Lower leg skin (tissue), 4 donors: ENCODE measurements around the gene FAM107A. TPM values are rescaled to one million over a fixed set of nuclear protein-coding genes. Genes with fewer than 3 reads are reported as not detected.

ENCODE experiments used
- DNase-seq, 2 donors: peaks; one replicate each; pipeline ENCODE4 v3.0.0-alpha.2; 2019; ENCODE audit warnings: low spot score in 2 of 2
- H3K4me3 ChIP-seq: fragments of 200-600 bp; sonication (generic); 2 replicates; pipeline ENCODE4 v1.5.1; 2017; ENCODE audit warnings: mild to moderate bottlenecking, low read depth; ENCODE audit not compliant: poor library complexity, severe bottlenecking
- CTCF ChIP-seq, 3 donors: fragments of 450-650 bp; IDR thresholded peaks; one replicate each; pipeline ENCODE4 v1.5.1; 2016; ENCODE audit warnings: antibody characterized with exemption in 3 of 3, mild to moderate bottlenecking in 3 of 3, moderate library complexity in 2 of 3
- POLR2A ChIP-seq, 2 donors: fragments of 450-650 bp; IDR thresholded peaks; one replicate each; pipeline ENCODE4 v1.6.1; 2016 to 2017; ENCODE audit warnings: antibody characterized with exemption in 2 of 2, mild to moderate bottlenecking in 1 of 2, moderate library complexity in 1 of 2
- WGBS, 2 donors: methylation state at CpG; one replicate each; pipeline ENCODE4 v1.1.5; 2018; 5-methylcytosine and 5-hydroxymethylcytosine counted together
- intact Hi-C: fragments of 100-400 bp; cut with DNase I; formaldehyde crosslinking; loops from one replicate; pipeline ENCODE4 v1.15.0; 2023; ENCODE audit warnings: low total_unique reads
- total RNA-seq, 4 donors: library from RNA; depleted of rRNA; stranded (reverse); fragments of >200 nt; gene quantifications; one replicate each; pipeline ENCODE4 v1.1.0, GENCODE V29; 2016

FAM107A gene
- total RNA-seq, 4 donors from 2014 or later: 9.2 to 52.5 (median 16.9) TPM

GRCh38 chr3:58622892-58623291 lies 45.7 kb upstream of the FAM107A start:
- no peak for DNase-seq
- no peak for TF ChIP-seq CTCF (IDR thresholded peaks at IDR 0.05)
- TF ChIP-seq POLR2A (IDR thresholded peaks at IDR 0.05): no peak
- WGBS, 2 donors: 90 to 92% methylated on average over 8 of the region's 8 CpGs

GRCh38 chr3:58622436-58622835 lies 45.2 kb upstream of the FAM107A start:
- intact Hi-C loops: no loop called here
- no peak overlapping the region for H3K4me3 ChIP-seq
- 78 to 81% methylated on average over 4 of the region's 4 CpGs for WGBS, 2 donors
- DNase-seq: no peak
- TF ChIP-seq POLR2A (IDR thresholded peaks at IDR 0.05) (no peak), CTCF (IDR thresholded peaks at IDR 0.05) (no peak)

More at GRCh38 chr3:58622892-58623291, 45.7 kb upstream of the FAM107A start:
- no peak overlapping the region for H3K4me3 ChIP-seq
- intact Hi-C loops: no loop called here

GRCh38 chr3:58621086-58621830 lies 44.1 kb upstream of the FAM107A start:
- TF ChIP-seq CTCF (IDR thresholded peaks at IDR 0.05) (no peak), POLR2A (IDR thresholded peaks at IDR 0.05) (no peak)
- no peak overlapping the region for H3K4me3 ChIP-seq
- DNase-seq: no peak
- 80 to 90% methylated on average over 6 of the region's 6 CpGs for WGBS, 2 donors
- intact Hi-C loops: no loop called here

- DNase-seq: no peak
- intact Hi-C loops: no loop called here
- H3K4me3 ChIP-seq: no peak overlapping the region
- no peak for TF ChIP-seq POLR2A (IDR thresholded peaks at IDR 0.05)
- no peak for TF ChIP-seq CTCF (IDR thresholded peaks at IDR 0.05)
- WGBS, 2 donors: 73 to 89% methylated on average over 8 of the region's 8 CpGs
Measured at GRCh38 chr3:58620421-58620820, 43.2 kb upstream of the FAM107A start.

GRCh38 chr3:58617338-58617761 lies 40.2 kb upstream of the FAM107A start:
- no peak overlapping the region for H3K4me3 ChIP-seq
- no peak for TF ChIP-seq POLR2A (IDR thresholded peaks at IDR 0.05)
- DNase-seq: peak in 1 of 2 donors; percentile 45
- 53 to 68% methylated on average over 8 of the region's 8 CpGs for WGBS, 2 donors
- intact Hi-C loops: no loop called here

GRCh38 chr3:58613236-58614132 lies 36.3 kb upstream of the FAM107A start:
- intact Hi-C loops: no loop called here
- no peak overlapping the region for H3K4me3 ChIP-seq
- no peak for DNase-seq
- WGBS, 2 donors: 74 to 75% methylated on average over 7 of the region's 7 CpGs
- no peak for TF ChIP-seq CTCF (IDR thresholded peaks at IDR 0.05)
- no peak for TF ChIP-seq POLR2A (IDR thresholded peaks at IDR 0.05)
